PC-3 (cell line): ENCODE data around the gene SNX2. TPM values are rescaled to one million over a fixed set of nuclear protein-coding genes. Genes with fewer than 3 reads are reported as not detected.

ENCODE experiments used
- ATAC-seq: fragments of 200-7000 bp; cut with Tn5 transposase; 2 replicates; pipeline ENCODE4 v1.9.1; 2020; ENCODE audit warnings: mild to moderate bottlenecking, moderate library complexity
- BruUV-seq: library from RNA; stranded (reverse); fragments of 400-500 nt; replicated peaks from 2 replicates; lab custom pipeline; 2021; lab: Mats Ljungman, UMichigan
- CTCF ChIA-PET: fragments of 300-600 bp; sonication (Branson Sonifier 250); formaldehyde crosslinking; loops from one replicate; lab custom pipeline; 2022; ENCODE audit warnings: antibody characterized with exemption; lab: Charles Lee
- POLR2A ChIA-PET: fragments of 300-600 bp; sonication (Branson Sonifier 250); formaldehyde crosslinking; loops from one replicate; lab custom pipeline; 2022; ENCODE audit warnings: antibody characterized with exemption; ENCODE audit not compliant: unreplicated experiment; lab: Charles Lee
- DNase-seq: peaks from one replicate; pipeline ENCODE4 v3.0.0-alpha.2; 2015
- H2AFZ ChIP-seq: fragments of 300-600 bp; sonication (generic); 2 replicates; pipeline ENCODE4 v1.6.0; 2016; ENCODE audit warnings: antibody characterized with exemption, low read length
- H3F3A ChIP-seq: fragments of 300-600 bp; sonication (generic); one replicate; pipeline ENCODE4 v1.6.0; 2017; ENCODE audit warnings: antibody characterized with exemption, low read length, control low read depth, mild to moderate bottlenecking; ENCODE audit not compliant: unreplicated experiment
- H3K27ac ChIP-seq: fragments of 300-600 bp; sonication (generic); 2 replicates; pipeline ENCODE4 v1.5.1; 2016; ENCODE audit warnings: mild to moderate bottlenecking, low read length
- H3K27me3 ChIP-seq: fragments of 300-600 bp; sonication (generic); 2 replicates; pipeline ENCODE4 v1.6.1; 2016; ENCODE audit warnings: low read length, mixed read lengths
- H3K36me3 ChIP-seq: fragments of 300-600 bp; sonication (generic); 2 replicates; pipeline ENCODE4 v1.6.1; 2016; ENCODE audit warnings: low read depth, mixed run types, low read length, mixed read lengths
- H3K4me1 ChIP-seq: fragments of 300-600 bp; sonication (generic); 2 replicates; pipeline ENCODE4 v1.5.1; 2016; ENCODE audit warnings: low read length; ENCODE audit not compliant: insufficient read depth
- H3K4me2 ChIP-seq: fragments of 300-600 bp; sonication (generic); 2 replicates; pipeline ENCODE4 v1.6.0; 2016; ENCODE audit warnings: low read length
- H3K4me3 ChIP-seq: fragments of 300-600 bp; sonication (generic); 2 replicates; pipeline ENCODE4 v1.5.1; 2016; ENCODE audit warnings: mild to moderate bottlenecking, low read length, mixed read lengths
- H3K79me2 ChIP-seq: fragments of 300-600 bp; sonication (generic); 2 replicates; pipeline ENCODE4 v1.6.1; 2017; ENCODE audit warnings: low read length, mixed read lengths
- H3K9ac ChIP-seq: fragments of 300-600 bp; sonication (generic); 2 replicates; pipeline ENCODE4 v1.6.0; 2016; ENCODE audit warnings: mild to moderate bottlenecking, low read length
- H3K9me2 ChIP-seq: fragments of 300-600 bp; sonication (generic); replicated peaks from 2 replicates; pipeline ENCODE4 v1.6.1; 2016; ENCODE audit warnings: mixed run types, low read length, mixed read lengths
- H3K9me3 ChIP-seq: fragments of 300-600 bp; sonication (generic); 2 replicates; pipeline ENCODE4 v1.6.1; 2016; ENCODE audit warnings: low read length, mixed read lengths
- H4K20me1 ChIP-seq: fragments of 300-600 bp; sonication (generic); 2 replicates; pipeline ENCODE4 v1.6.1; 2016; ENCODE audit warnings: low read length, mixed read lengths
- EZH2 ChIP-seq: fragments of 300-600 bp; sonication (generic); IDR thresholded peaks from one replicate; pipeline ENCODE4 v1.6.1; 2017; ENCODE audit warnings: antibody characterized with exemption, mild to moderate bottlenecking, low read length; ENCODE audit not compliant: unreplicated experiment
- EZH2phosphoT487 ChIP-seq: fragments of 300-600 bp; sonication (generic); IDR thresholded peaks from 2 replicates; pipeline ENCODE4 v1.6.1; 2018; ENCODE audit warnings: mild to moderate bottlenecking, antibody characterized with exemption, low read length, borderline replicate concordance
- intact Hi-C: fragments of 100-400 bp; cut with micrococcal nuclease; formaldehyde crosslinking; loops from 2 replicates; pipeline ENCODE4 v1.9.0; 2023
- total RNA-seq: library from RNA; depleted of rRNA; stranded (reverse); fragments of >200 nt; gene quantifications from 2 replicates; pipeline ENCODE4 v1.2.3, GENCODE V29; 2014
- TF ChIP-seq, protein P1 (sequence below): fragments of 300-600 bp; sonication (generic); conservative IDR thresholded peaks from 2 replicates; pipeline ENCODE4 v1.5.1; 2017; ENCODE audit warnings: antibody characterized with exemption, low read depth, mild to moderate bottlenecking, low read length

The SNX2 gene
- total RNA-seq, 1 experiment from 2014 or later: 33.7 TPM

DNA sequence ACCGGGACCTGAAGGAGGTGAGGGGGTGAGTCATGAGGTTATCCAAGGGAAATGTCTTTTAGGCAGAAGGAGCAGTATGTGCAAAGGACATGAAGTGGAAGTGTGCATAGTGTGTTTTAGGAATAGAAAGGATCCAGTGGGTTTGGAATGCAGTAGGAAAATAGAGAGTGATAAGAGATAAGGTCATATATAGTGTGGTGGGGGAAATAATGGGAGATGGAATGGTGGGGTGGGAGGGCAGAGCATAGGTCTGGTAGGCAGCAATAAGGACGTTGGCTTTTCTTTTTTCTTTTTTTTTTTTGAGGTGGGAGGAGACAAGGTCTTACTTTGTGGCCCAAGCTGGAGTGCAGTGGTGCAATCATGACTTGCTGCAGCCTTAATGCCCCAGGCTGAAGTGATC, 88.4 kb downstream of the SNX2 start:
- Histone ChIP-seq H3F3A (no peaks in the 10 kb centered on the region), H3K4me1 (peaks cover 9% of the 10 kb centered on the region), H3K27me3 (no peaks in the 10 kb centered on the region), H4K20me1 (no peaks in the 10 kb centered on the region), H3K4me2 (no peak overlapping the region), H3K79me2 (peaks cover 11% of the 10 kb centered on the region), H3K4me3 (no peak overlapping the region), H3K36me3 (no peaks in the 10 kb centered on the region), H2AFZ (no peak overlapping the region), H3K9me3 (no peaks in the 10 kb centered on the region), H3K9me2 (no peaks in the 10 kb centered on the region), H3K9ac (no peak overlapping the region), H3K27ac (no peak overlapping the region)
- ChIA-PET POLR2A (no interaction called here), CTCF (no interaction called here)
- no peak for TF ChIP-seq EZH2
- no peak for TF ChIP-seq EZH2phosphoT487
- TF ChIP-seq, protein P1, sequence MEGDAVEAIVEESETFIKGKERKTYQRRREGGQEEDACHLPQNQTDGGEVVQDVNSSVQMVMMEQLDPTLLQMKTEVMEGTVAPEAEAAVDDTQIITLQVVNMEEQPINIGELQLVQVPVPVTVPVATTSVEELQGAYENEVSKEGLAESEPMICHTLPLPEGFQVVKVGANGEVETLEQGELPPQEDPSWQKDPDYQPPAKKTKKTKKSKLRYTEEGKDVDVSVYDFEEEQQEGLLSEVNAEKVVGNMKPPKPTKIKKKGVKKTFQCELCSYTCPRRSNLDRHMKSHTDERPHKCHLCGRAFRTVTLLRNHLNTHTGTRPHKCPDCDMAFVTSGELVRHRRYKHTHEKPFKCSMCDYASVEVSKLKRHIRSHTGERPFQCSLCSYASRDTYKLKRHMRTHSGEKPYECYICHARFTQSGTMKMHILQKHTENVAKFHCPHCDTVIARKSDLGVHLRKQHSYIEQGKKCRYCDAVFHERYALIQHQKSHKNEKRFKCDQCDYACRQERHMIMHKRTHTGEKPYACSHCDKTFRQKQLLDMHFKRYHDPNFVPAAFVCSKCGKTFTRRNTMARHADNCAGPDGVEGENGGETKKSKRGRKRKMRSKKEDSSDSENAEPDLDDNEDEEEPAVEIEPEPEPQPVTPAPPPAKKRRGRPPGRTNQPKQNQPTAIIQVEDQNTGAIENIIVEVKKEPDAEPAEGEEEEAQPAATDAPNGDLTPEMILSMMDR: no peak
- intact Hi-C loops: no loop called here
- ATAC-seq: no peak
- DNase-seq: no peak
- no TSS peak for BruUV-seq

DNA sequence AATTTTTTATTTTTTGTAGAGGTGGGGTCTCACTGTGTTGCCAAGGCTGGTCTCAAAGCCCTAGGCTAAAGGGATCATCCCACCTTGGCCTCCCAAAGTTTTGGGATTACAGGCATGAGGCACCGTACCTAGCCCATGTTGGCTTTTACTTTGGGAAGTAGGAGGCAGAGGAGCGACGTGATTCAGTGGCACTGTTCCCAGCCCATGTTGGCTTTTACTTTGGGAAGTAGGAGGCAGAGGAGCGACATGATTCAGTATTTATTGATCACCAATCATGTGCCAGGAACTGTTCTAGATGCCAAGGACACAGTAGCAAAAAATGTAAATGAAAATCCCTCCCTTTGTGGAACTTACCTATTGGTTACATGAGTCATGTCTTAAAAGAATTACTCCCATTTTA, 88.8 kb downstream of the SNX2 start:
- H3K27ac ChIP-seq: no peak overlapping the region
- BruUV-seq: no TSS peak
- H4K20me1 ChIP-seq: no peaks in the 10 kb centered on the region
- no peak for ATAC-seq
- TF ChIP-seq EZH2phosphoT487 (no peak), EZH2 (no peak)
- TF ChIP-seq, protein P1: no peak
- peaks cover 4% of the 10 kb centered on the region for H3K4me1 ChIP-seq
- H3K9ac ChIP-seq: no peak overlapping the region
- CTCF ChIA-PET: no interaction called here
- no peak overlapping the region for H2AFZ ChIP-seq
- no peaks in the 10 kb centered on the region for H3K9me2 ChIP-seq
- H3K9me3 ChIP-seq: no peaks in the 10 kb centered on the region
- no peak for DNase-seq
- H3K4me3 ChIP-seq: no peak overlapping the region
- no peaks in the 10 kb centered on the region for H3K27me3 ChIP-seq
- intact Hi-C loops: no loop called here
- POLR2A ChIA-PET: no interaction called here
- H3K4me2 ChIP-seq: no peak overlapping the region
- H3K36me3 ChIP-seq: no peaks in the 10 kb centered on the region
- peaks cover 11% of the 10 kb centered on the region for H3K79me2 ChIP-seq
- no peaks in the 10 kb centered on the region for H3F3A ChIP-seq

DNA sequence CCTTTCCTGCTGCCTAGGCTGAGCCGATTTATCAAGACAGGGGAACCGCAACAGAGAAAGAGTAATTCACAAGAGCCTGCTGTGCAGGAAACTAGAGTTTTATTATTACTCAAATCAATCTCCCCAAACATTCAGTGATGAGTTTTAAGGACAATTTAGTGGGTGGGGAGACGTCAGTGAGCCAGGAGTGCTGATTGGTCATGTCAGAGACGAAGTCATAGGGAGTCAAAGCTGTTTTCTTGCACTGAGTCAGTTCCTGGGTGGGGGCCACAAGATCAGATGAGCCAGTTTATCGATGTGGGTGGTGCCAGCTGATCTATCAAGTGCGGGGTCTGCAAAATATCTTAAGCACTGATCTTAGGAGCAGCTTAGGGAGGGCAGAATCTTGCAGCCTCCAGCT, 89.5 kb downstream of the SNX2 start:
- Histone ChIP-seq H4K20me1 (no peaks in the 10 kb centered on the region), H3K4me3 (no peak overlapping the region), H3K27ac (no peak overlapping the region), H3K9me3 (no peaks in the 10 kb centered on the region), H3K4me1 (no peaks in the 10 kb centered on the region), H3K4me2 (no peak overlapping the region), H3K27me3 (no peaks in the 10 kb centered on the region), H3K36me3 (no peaks in the 10 kb centered on the region), H3K79me2 (peaks cover 4% of the 10 kb centered on the region), H3F3A (no peaks in the 10 kb centered on the region), H2AFZ (no peak overlapping the region), H3K9me2 (no peaks in the 10 kb centered on the region), H3K9ac (no peak overlapping the region)
- TF ChIP-seq EZH2: no peak
- TF ChIP-seq, protein P1: no peak
- no peak for TF ChIP-seq EZH2phosphoT487
- ATAC-seq (no peak), DNase-seq (no peak)
- ChIA-PET POLR2A (no interaction called here), CTCF (no interaction called here)
- no TSS peak for BruUV-seq
- intact Hi-C loops: no loop called here
